ENCODE results near the gene INPP4A. TPM values are rescaled to one million over a fixed set of nuclear protein-coding genes. Genes with fewer than 3 reads are reported as not detected.

Gene INPP4A
- total and polyA plus RNA-seq, 10 of the 15 experiments (the other 5 are each of a cell fraction or from before 2014, with no cell fraction given), result 4.7 to 62.3 (median 36.9) TPM

GRCh38 chr2:98487806-98488189, 43.1 kb downstream of the INPP4A start (continued):
- TF ChIP-seq REST (IDR thresholded peaks at IDR 0.05; ENCODE audit: low read depth, low read length) (no peak), MTA2 (IDR thresholded peaks at IDR 0.05; ENCODE audit: low read depth) (peak; percentile 61), STAT1 (conservative IDR thresholded peaks at IDR 0.05) (no peak), NR2F1 (conservative IDR thresholded peaks at IDR 0.05) (0 out of 2 replicates have a peak, but pooled peaks have one; percentile 17), SUZ12 (IDR thresholded peaks at IDR 0.05; ENCODE audit: unreplicated experiment) (no peak), FOXK2 (IDR thresholded peaks at IDR 0.05) (no peak; the same call in 1 of the 2 replicates), BMI1 (IDR thresholded peaks at IDR 0.05; ENCODE audit: borderline replicate concordance) (no peak), CHD2 (IDR thresholded peaks at IDR 0.05; ENCODE audit: borderline replicate concordance, low read depth, low read length) (no peak; the same call in 1 of the 2 replicates), YBX1 (IDR thresholded peaks at IDR 0.05) (no peak), PRDM15 (CRISPR knock-in tag; IDR thresholded peaks at IDR 0.05) (no peak), USF1 (IDR thresholded peaks at IDR 0.05; ENCODE audit: borderline replicate concordance, extremely low read length, insufficient read depth, low read depth, low read length) (no peak), E2F8 (IDR thresholded peaks at IDR 0.05; ENCODE audit: low read depth, partially characterized antibody) (no peak), JUNB (IDR thresholded peaks at IDR 0.05) (peak; percentile 13; the same call in 1 of the 2 replicates), ZNF687 (IDR thresholded peaks at IDR 0.05) (peak; percentile 77), SUPT20H (IDR thresholded peaks at IDR 0.05; ENCODE audit: borderline replicate concordance, control insufficient read depth, low read depth, low read length) (no peak)

Measured in GM12878 (cell line).